Immature natural killer cell (primary cell): ENCODE data around the gene OVCA2. TPM values are rescaled to one million over a fixed set of nuclear protein-coding genes. Genes with fewer than 3 reads are reported as not detected.
A peak's percentile ranks its signal among the peaks of the same experiment; 100 is the strongest.

Experiments used
- DNase-seq, 3 donors: peaks; one replicate each; pipeline ENCODE4 v3.0.0; 2022; ENCODE audit warnings: mixed read lengths in 1 of 3
- H3K27ac Mint-ChIP-seq, 6 donors: one replicate each; pipeline ENCODE4 v1.8.0; 2020; ENCODE audit warnings: mixed read lengths in 6 of 6, mild to moderate bottlenecking in 5 of 6, inconsistent platforms in 4 of 6, moderate library complexity in 3 of 6
- H3K27me3 Mint-ChIP-seq, 3 donors: one replicate each; pipeline ENCODE4 v1.8.0; 2020 to 2021; ENCODE audit warnings: low read depth in 3 of 3, mild to moderate bottlenecking in 3 of 3, mixed read lengths in 3 of 3, moderate library complexity in 3 of 3, inconsistent platforms in 1 of 3
- H3K36me3 Mint-ChIP-seq, 3 donors: one replicate each; pipeline ENCODE4 v1.8.0; 2020; ENCODE audit warnings: mixed read lengths in 3 of 3, inconsistent platforms in 2 of 3, mild to moderate bottlenecking in 2 of 3
- H3K4me1 Mint-ChIP-seq, 2 donors: one replicate each; pipeline ENCODE4 v1.8.0; 2020; ENCODE audit warnings: inconsistent platforms in 2 of 2, mild to moderate bottlenecking in 2 of 2, mixed read lengths in 2 of 2, moderate library complexity in 1 of 2
- H3K4me3 Mint-ChIP-seq, 5 donors: one replicate each; pipeline ENCODE4 v1.8.0; 2020; ENCODE audit warnings: mild to moderate bottlenecking in 5 of 5, mixed read lengths in 5 of 5, inconsistent platforms in 3 of 5, moderate library complexity in 3 of 5
- H3K9me3 Mint-ChIP-seq, 6 donors: one replicate each; pipeline ENCODE4 v1.8.0; 2020; ENCODE audit warnings: mild to moderate bottlenecking in 6 of 6, mixed read lengths in 6 of 6, inconsistent platforms in 4 of 6, moderate library complexity in 3 of 6
- polyA plus RNA-seq, 3 donors: library from polyadenylated mRNA; unstranded; fragments of 300-500 nt; fragmentation: Illumina TruSeq; gene quantifications; one replicate each; pipeline ENCODE4 v1.2.3, GENCODE V29; 2021

The OVCA2 gene
- polyA plus RNA-seq = 100 to 1,000 TPM in 2 of 3 donors, 10 to 100 TPM in 1; 90.6 to 107 (median 104) TPM

- Mint-ChIP-seq H3K4me3 (peak within 1 kb of the TSS; percentile 91 to 94 (median 93)), H3K4me1 (peaks cover 20 to 24% of the 10 kb centered on the region in 2 donors), H3K27ac (peak within 1 kb of the TSS; percentile 89 to 98 (median 94)), H3K9me3 (no peaks in the 10 kb centered on the region), H3K36me3 (peaks cover 0 to 17% (median 3%) of the 10 kb centered on the region in 3 donors), H3K27me3 (peaks cover 2 to 8% (median 4%) of the 10 kb centered on the region in 3 donors)
- DNase-seq = peak; percentile 96
Observed at GRCh38 chr17:2041561-2042389, at the start of gene OVCA2. Gene OVCA2 (plus strand): TSS chr17:2042022. CDS start chr17:2042048, 26 bp downstream.

GRCh38 chr17:1992541-1992940 lies 49.3 kb upstream of the OVCA2 start:
- H3K4me3 Mint-ChIP-seq = no peak overlapping the region
- H3K27me3 Mint-ChIP-seq = peaks cover 5 to 9% (median 6%) of the 10 kb centered on the region in 3 donors
- no peak for DNase-seq
- H3K27ac Mint-ChIP-seq = no peak overlapping the region
- H3K4me1 Mint-ChIP-seq = peaks cover 0 to 2% of the 10 kb centered on the region in 2 donors
- H3K36me3 Mint-ChIP-seq = peaks cover 0 to 5% (median 0%) of the 10 kb centered on the region in 3 donors
- H3K9me3 Mint-ChIP-seq = peaks cover 0 to 2% (median 0%) of the 10 kb centered on the region in 6 donors

DNA sequence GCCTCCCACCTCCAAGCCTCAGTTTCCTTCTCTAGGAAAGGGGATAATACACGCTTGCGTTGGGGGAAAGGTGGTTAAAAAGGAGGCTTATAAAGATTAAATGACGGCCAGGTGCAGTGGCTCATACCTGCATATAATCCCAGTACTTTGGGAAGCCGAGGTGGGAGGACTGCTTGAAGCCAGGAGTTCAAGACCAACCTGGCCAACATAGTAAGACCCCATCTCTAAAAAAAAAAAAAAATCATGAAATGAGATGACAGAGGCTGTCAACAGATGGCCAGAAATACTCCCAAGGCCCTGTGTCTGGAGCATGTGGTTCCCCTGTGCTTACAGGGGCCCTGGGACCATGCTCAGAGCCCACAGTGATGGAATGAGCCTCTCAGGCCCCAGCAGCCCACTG lies 47.1 kb upstream of the OVCA2 start:
- Mint-ChIP-seq H3K36me3 (peaks cover 0 to 5% (median 0%) of the 10 kb centered on the region in 3 donors), H3K27me3 (peaks cover 6 to 17% (median 8%) of the 10 kb centered on the region in 3 donors), H3K4me1 (peaks cover 0 to 7% of the 10 kb centered on the region in 2 donors), H3K4me3 (no peak overlapping the region), H3K27ac (no peak overlapping the region), H3K9me3 (peaks cover 0 to 5% (median 0%) of the 10 kb centered on the region in 6 donors)
- no peak for DNase-seq

GRCh38 chr17:1995321-1995892 lies 46.4 kb upstream of the OVCA2 start:
- peaks cover 0 to 5% (median 0%) of the 10 kb centered on the region in 6 donors for H3K9me3 Mint-ChIP-seq
- no peak overlapping the region for H3K27ac Mint-ChIP-seq
- peaks cover 0 to 7% of the 10 kb centered on the region in 2 donors for H3K4me1 Mint-ChIP-seq
- H3K27me3 Mint-ChIP-seq = peaks cover 6 to 17% (median 8%) of the 10 kb centered on the region in 3 donors
- no peak for DNase-seq
- H3K36me3 Mint-ChIP-seq = peaks cover 0 to 5% (median 0%) of the 10 kb centered on the region in 3 donors
- no peak overlapping the region for H3K4me3 Mint-ChIP-seq

GRCh38 chr17:1995907-1996799 lies 45.7 kb upstream of the OVCA2 start:
- H3K27me3 Mint-ChIP-seq = peaks cover 6 to 19% (median 6%) of the 10 kb centered on the region in 3 donors
- peaks cover 0 to 5% (median 0%) of the 10 kb centered on the region in 6 donors for H3K9me3 Mint-ChIP-seq
- peaks cover 0 to 5% (median 0%) of the 10 kb centered on the region in 3 donors for H3K36me3 Mint-ChIP-seq
- no peak overlapping the region for H3K4me3 Mint-ChIP-seq
- H3K27ac Mint-ChIP-seq = no peak overlapping the region
- no peak for DNase-seq
- H3K4me1 Mint-ChIP-seq = peaks cover 0 to 7% of the 10 kb centered on the region in 2 donors

DNA sequence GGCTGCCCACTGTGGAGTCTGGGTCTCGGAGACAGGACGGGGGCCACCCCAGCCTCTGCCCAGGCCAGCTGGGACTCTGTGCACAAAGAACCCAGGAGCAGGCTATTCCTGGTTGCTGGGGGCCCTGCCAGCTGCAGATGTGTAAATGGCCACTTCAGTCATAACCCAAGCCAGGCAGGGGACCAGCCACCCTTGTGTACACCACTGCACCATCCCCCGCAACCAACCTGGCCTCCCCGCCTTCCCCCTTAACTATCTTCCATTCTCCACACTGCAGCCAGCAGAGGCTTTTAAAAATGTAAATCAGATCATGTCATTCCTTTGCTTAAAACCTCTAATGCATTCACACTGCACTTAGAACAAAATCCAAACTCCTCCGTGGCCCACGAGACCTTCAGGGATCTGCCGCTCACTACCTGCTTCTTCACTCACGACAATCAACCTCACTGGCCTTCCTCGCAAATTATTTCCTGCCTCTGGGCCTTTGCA lies 45.0 kb upstream of the OVCA2 start:
- peaks cover 3 to 19% (median 7%) of the 10 kb centered on the region in 3 donors for H3K27me3 Mint-ChIP-seq
- H3K4me1 Mint-ChIP-seq = peaks cover 0 to 7% of the 10 kb centered on the region in 2 donors

GRCh38 chr17:1997289-1997926 lies 44.4 kb upstream of the OVCA2 start:
- peaks cover 0 to 5% (median 0%) of the 10 kb centered on the region in 3 donors for H3K36me3 Mint-ChIP-seq
- H3K27me3 Mint-ChIP-seq = peaks cover 1 to 19% (median 7%) of the 10 kb centered on the region in 3 donors

More for the DNA sequence above, 45.0 kb upstream of the OVCA2 start:
- no peak for DNase-seq
- Mint-ChIP-seq H3K4me3 (no peak overlapping the region), H3K36me3 (peaks cover 0 to 5% (median 0%) of the 10 kb centered on the region in 3 donors), H3K9me3 (peaks cover 0 to 4% (median 0%) of the 10 kb centered on the region in 6 donors), H3K27ac (no peak overlapping the region)

DNA sequence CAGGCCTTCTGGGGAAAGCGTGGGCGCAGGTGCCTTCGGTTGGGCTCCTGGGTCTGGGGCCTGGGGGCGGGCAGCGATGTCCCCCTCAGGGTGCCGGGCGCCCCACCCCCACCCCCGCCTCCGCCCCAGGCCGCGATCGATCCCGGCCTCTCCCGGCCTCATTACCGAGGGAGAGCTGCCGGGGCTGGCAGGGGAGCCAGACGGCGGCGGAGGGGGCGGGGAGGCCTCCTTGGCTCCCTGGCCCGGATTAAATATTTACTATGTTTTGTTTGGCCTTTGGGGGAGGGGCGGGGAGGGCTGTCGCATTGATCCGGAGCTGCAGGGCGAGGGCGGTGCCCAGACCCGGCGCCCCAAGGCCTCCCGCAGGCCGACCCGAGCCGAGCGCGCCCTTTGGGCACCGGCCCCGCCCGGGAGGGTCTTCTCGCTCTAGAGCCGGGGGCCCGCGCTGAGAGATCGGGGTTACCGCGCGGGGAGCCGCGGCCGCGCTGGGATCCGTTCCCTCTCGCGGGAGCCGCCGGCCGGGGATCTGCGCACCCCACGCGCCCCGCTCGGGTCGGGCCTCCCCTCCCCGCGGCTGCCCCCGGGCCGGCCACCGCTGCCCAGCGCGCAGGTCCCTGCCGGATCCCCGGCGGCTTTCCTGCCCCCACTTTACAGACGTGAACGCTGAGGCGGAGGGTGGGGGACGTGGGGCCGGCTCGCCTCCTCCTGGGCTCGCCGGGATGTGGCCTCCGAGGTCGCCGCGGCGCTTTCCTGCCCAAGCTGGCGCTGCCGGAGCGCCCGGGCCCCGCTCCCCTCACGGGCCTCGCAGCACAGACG lies 43.7 kb upstream of the OVCA2 start:
- Mint-ChIP-seq H3K36me3 (peaks cover 0 to 5% (median 0%) of the 10 kb centered on the region in 3 donors), H3K27ac (no peak overlapping the region), H3K4me1 (peaks cover 0 to 7% of the 10 kb centered on the region in 2 donors), H3K9me3 (peaks cover 0 to 4% (median 0%) of the 10 kb centered on the region in 6 donors), H3K4me3 (no peak overlapping the region), H3K27me3 (peaks cover 0 to 19% (median 7%) of the 10 kb centered on the region in 3 donors)
- no peak for DNase-seq

More at GRCh38 chr17:1997289-1997926, 44.4 kb upstream of the OVCA2 start:
- Mint-ChIP-seq H3K4me1 (peaks cover 0 to 7% of the 10 kb centered on the region in 2 donors), H3K27ac (no peak overlapping the region), H3K4me3 (no peak overlapping the region), H3K9me3 (peaks cover 0 to 4% (median 0%) of the 10 kb centered on the region in 6 donors)
- DNase-seq = no peak

GRCh38 chr17:1999557-2000251 lies 42.1 kb upstream of the OVCA2 start:
- H3K4me3 Mint-ChIP-seq = peak overlapping the region in 2 of 5 donors; percentile 48 to 66
- no peak overlapping the region for H3K27ac Mint-ChIP-seq
- peaks cover 0 to 19% (median 7%) of the 10 kb centered on the region in 3 donors for H3K27me3 Mint-ChIP-seq
- no peak for DNase-seq
- H3K9me3 Mint-ChIP-seq = peaks cover 0 to 4% (median 0%) of the 10 kb centered on the region in 6 donors
- H3K4me1 Mint-ChIP-seq = peaks cover 0 to 7% of the 10 kb centered on the region in 2 donors
- H3K36me3 Mint-ChIP-seq = peaks cover 0 to 5% (median 0%) of the 10 kb centered on the region in 3 donors

DNA sequence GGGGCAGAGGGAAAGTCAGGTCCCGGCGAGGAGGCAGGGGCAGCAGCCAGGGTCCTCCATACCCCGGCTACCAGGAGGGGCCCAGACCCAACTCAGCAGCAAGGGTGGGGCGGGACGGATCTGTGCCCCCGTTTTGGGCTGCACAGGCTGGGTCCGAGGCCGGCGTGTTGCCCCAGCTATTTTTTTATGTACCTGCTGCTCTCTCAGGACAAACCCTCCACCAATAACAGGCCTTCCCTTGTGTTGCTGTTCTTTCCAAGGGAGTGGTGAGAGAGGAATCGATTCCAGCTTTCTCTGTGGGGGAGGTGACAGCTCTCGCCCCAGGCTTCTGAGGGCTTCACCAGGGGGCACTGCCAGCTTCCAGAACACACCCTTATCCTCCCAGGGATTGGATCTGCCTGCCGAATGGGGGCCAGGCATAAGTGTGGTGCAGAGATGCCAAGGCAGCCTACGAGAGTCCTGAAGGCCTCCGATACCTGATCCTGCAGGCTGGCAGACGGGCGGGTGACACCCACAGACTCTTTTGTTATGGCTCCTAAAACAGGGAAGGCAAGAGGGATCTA lies 39.0 kb upstream of the OVCA2 start:
- no peak overlapping the region for H3K27ac Mint-ChIP-seq
- H3K4me3 Mint-ChIP-seq = no peak overlapping the region
- H3K36me3 Mint-ChIP-seq = no peaks in the 10 kb centered on the region
- no peak for DNase-seq
- H3K4me1 Mint-ChIP-seq = peaks cover 0 to 5% of the 10 kb centered on the region in 2 donors
- peaks cover 0 to 11% (median 7%) of the 10 kb centered on the region in 3 donors for H3K27me3 Mint-ChIP-seq
- H3K9me3 Mint-ChIP-seq = peaks cover 0 to 4% (median 0%) of the 10 kb centered on the region in 6 donors

- peaks cover 0 to 11% (median 8%) of the 10 kb centered on the region in 3 donors for H3K27me3 Mint-ChIP-seq
- peaks cover 0 to 5% of the 10 kb centered on the region in 2 donors for H3K4me1 Mint-ChIP-seq
- H3K4me3 Mint-ChIP-seq = no peak overlapping the region
- H3K36me3 Mint-ChIP-seq = no peaks in the 10 kb centered on the region
- H3K9me3 Mint-ChIP-seq = peaks cover 0 to 4% (median 0%) of the 10 kb centered on the region in 6 donors
- H3K27ac Mint-ChIP-seq = no peak overlapping the region
- DNase-seq = no peak
Observed at GRCh38 chr17:2003525-2003924, 38.3 kb upstream of the OVCA2 start.
